ENCODE measurements around the gene UNC79. TPM values are rescaled to one million over a fixed set of nuclear protein-coding genes. Genes with fewer than 3 reads are reported as not detected.
A peak's percentile ranks its signal among the peaks of the same experiment; 100 is the strongest.

The UNC79 gene
- total RNA-seq, 1 donor from 2014 or later: 0.09 TPM

- ATAC-seq: no peak
- H3K27ac ChIP-seq: no peak overlapping the region
- TF ChIP-seq, protein P1, sequence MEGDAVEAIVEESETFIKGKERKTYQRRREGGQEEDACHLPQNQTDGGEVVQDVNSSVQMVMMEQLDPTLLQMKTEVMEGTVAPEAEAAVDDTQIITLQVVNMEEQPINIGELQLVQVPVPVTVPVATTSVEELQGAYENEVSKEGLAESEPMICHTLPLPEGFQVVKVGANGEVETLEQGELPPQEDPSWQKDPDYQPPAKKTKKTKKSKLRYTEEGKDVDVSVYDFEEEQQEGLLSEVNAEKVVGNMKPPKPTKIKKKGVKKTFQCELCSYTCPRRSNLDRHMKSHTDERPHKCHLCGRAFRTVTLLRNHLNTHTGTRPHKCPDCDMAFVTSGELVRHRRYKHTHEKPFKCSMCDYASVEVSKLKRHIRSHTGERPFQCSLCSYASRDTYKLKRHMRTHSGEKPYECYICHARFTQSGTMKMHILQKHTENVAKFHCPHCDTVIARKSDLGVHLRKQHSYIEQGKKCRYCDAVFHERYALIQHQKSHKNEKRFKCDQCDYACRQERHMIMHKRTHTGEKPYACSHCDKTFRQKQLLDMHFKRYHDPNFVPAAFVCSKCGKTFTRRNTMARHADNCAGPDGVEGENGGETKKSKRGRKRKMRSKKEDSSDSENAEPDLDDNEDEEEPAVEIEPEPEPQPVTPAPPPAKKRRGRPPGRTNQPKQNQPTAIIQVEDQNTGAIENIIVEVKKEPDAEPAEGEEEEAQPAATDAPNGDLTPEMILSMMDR (IDR thresholded peaks at IDR 0.05): no peak
These were observed 102.7 kb downstream of the UNC79 start for GRCh38 chr14:93533437-93533836.

DNA sequence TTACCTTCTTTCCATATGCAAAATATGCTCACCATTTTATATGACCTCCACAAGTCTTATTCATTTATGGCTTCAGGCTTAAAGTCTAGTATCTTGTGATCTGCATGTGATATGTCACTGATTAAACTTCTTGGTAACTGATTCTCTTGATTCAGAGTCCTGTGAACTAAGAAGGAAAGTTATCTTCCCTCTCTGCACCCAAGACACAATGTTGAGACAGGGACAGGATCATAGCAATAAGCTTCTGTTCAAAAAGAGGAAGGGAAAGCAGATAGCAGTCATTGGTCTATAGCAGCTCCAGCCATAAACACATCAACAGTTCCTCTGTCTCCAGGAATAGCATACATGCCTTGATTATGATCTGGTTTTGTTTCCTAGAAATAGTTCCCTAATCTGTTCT lies 103.1 kb downstream of the UNC79 start:
- H3K4me1 ChIP-seq: no peaks in the 10 kb centered on the region
- no peak overlapping the region for H3K27ac ChIP-seq
- DNase-seq (no peak), ATAC-seq (peak; percentile 94)
- H3K27me3 ChIP-seq: no peaks in the 10 kb centered on the region
- intact Hi-C loops (cut with DNase I): no loop called here
- TF ChIP-seq, protein P1 (IDR thresholded peaks at IDR 0.05): no peak
- no peaks in the 10 kb centered on the region for H3K9me3 ChIP-seq
- H3K4me3 ChIP-seq: no peak overlapping the region
- no peaks in the 10 kb centered on the region for H3K36me3 ChIP-seq

More at GRCh38 chr14:93533437-93533836, 102.7 kb downstream of the UNC79 start:
- intact Hi-C loops (cut with DNase I): no loop called here
- H3K27me3 ChIP-seq: no peaks in the 10 kb centered on the region
- H3K4me1 ChIP-seq: no peaks in the 10 kb centered on the region
- no peak for DNase-seq
- no peaks in the 10 kb centered on the region for H3K9me3 ChIP-seq
- H3K36me3 ChIP-seq: no peaks in the 10 kb centered on the region
- no peak overlapping the region for H3K4me3 ChIP-seq

DNA sequence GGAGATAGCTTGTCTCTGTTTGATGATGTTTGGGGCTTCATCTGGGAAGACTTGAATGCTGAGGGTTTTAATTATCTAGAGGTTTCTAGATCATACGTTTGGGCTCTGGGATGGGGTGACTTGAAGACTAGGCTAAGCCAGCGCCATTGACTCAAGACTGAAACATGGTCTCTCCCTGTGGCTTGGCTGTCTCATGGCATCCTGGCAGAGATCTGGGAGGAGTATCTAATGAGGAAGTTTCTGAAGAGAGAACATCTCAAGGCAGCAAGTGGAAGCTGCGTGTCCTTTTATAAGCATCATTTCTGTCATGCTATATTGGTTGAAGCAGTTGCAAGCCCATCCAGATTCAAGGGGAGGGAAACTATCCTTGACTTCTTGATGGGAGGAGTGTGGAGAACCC lies 104.8 kb downstream of the UNC79 start:
- Histone ChIP-seq H3K36me3 (no peaks in the 10 kb centered on the region), H3K9me3 (no peaks in the 10 kb centered on the region), H3K4me3 (no peak overlapping the region), H3K27me3 (no peaks in the 10 kb centered on the region), H3K27ac (no peak overlapping the region), H3K4me1 (no peaks in the 10 kb centered on the region)
- ATAC-seq: no peak
- intact Hi-C loops (cut with DNase I): no loop called here
- DNase-seq: no peak
- TF ChIP-seq, protein P1 (IDR thresholded peaks at IDR 0.05): no peak

DNA sequence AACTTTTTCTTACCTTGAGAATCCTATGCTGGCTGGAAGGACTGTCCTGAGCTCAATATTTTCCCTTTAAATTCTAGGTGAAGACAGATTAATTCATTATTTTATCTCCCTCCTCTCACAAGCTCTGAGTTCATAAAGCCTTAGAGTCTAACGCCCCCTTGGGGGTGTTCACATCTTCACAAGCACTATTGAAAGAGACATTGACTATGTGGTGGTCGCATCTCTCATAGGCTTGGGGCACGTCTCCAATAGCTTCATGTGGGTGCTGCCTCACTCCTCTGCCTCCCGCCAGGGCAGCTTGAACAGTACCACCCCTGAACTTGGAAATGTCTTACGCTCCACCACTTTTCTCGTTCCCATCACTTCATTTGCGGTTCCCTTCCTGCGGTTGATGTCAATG lies 106.2 kb downstream of the UNC79 start:
- TF ChIP-seq, protein P1 (IDR thresholded peaks at IDR 0.05): no peak
- Histone ChIP-seq H3K9me3 (no peaks in the 10 kb centered on the region), H3K36me3 (no peaks in the 10 kb centered on the region), H3K27me3 (no peaks in the 10 kb centered on the region), H3K27ac (no peak overlapping the region), H3K4me3 (no peak overlapping the region), H3K4me1 (no peaks in the 10 kb centered on the region)
- no peak for ATAC-seq
- no peak for DNase-seq
- intact Hi-C loops (cut with DNase I): no loop called here

- H3K27ac ChIP-seq: no peak overlapping the region
- H3K4me1 ChIP-seq: no peaks in the 10 kb centered on the region
- DNase-seq (no peak), ATAC-seq (no peak)
- H3K4me3 ChIP-seq: no peak overlapping the region
- no peaks in the 10 kb centered on the region for H3K27me3 ChIP-seq
- no peaks in the 10 kb centered on the region for H3K36me3 ChIP-seq
- intact Hi-C loops (cut with DNase I): no loop called here
- TF ChIP-seq, protein P1 (IDR thresholded peaks at IDR 0.05): no peak
- H3K9me3 ChIP-seq: no peaks in the 10 kb centered on the region
These were observed 107.2 kb downstream of the UNC79 start for GRCh38 chr14:93537951-93538350.

GRCh38 chr14:93538413-93538812 lies 107.7 kb downstream of the UNC79 start:
- ATAC-seq: no peak
- TF ChIP-seq, protein P1 (IDR thresholded peaks at IDR 0.05): no peak
- intact Hi-C loops (cut with DNase I): no loop called here

More at GRCh38 chr14:93538413-93538812, 107.7 kb downstream of the UNC79 start:
- Histone ChIP-seq H3K4me1 (no peaks in the 10 kb centered on the region), H3K27me3 (no peaks in the 10 kb centered on the region), H3K9me3 (no peaks in the 10 kb centered on the region), H3K27ac (no peak overlapping the region), H3K4me3 (no peak overlapping the region), H3K36me3 (no peaks in the 10 kb centered on the region)
- DNase-seq: no peak
